Stimulated activated CD8-positive, alpha-beta memory T cell treated with anti-CD3 and anti-CD28 coated beads, Interleukin-7, amount 100 ng/mL, for 24 hours (primary cell): ENCODE results near the gene CYGB.
"Not testable (repeated sequence)": the region's sequence is repeated elsewhere in the genome, so short reads cannot be mapped to it uniquely, and the experiment has no call there.

Experiments
- DNase-seq: peaks from one replicate; pipeline ENCODE4 v3.0.0-alpha.2; 2020; ENCODE audit warnings: low read depth

CYGB gene

GRCh38 chr17:76523084-76524037 lies 14.1 kb downstream of the CYGB start:
- DNase-seq, result peak; percentile 65

GRCh38 chr17:76521683-76522082 lies 15.8 kb downstream of the CYGB start:
- DNase-seq, result not testable (repeated sequence)

GRCh38 chr17:76521262-76521661 lies 16.2 kb downstream of the CYGB start:
- no peak for DNase-seq

- no peak for DNase-seq
Observed at GRCh38 chr17:76519048-76519966, 18.2 kb downstream of the CYGB start.

- no peak for DNase-seq
Observed at GRCh38 chr17:76517638-76518038, 19.9 kb downstream of the CYGB start.

- DNase-seq, result peak; percentile 57
Observed at GRCh38 chr17:76515274-76515949, 22.1 kb downstream of the CYGB start.

DNA sequence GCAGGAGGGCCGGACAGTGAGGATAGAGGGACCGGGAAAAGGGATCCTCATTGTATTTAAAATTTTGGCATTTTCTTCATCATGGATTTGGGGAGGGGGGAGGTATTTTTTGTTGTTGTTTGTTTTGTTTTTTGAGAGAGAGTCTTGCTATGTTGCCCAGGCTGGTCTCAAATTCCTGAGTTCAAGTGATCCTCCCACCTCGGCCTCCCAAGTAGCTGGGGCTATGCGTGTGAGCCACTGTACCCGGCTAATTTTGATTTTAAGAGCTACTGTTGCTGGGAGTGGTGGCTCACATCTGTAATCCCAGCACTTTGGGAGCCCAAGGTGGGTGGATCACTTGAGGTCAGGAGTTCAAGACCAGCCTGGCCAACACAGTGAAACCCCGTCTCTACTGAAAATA lies 23.2 kb downstream of the CYGB start:
- not testable (repeated sequence) for DNase-seq

- DNase-seq, result no peak
Observed at GRCh38 chr17:76513306-76513692, 24.2 kb downstream of the CYGB start.

DNA sequence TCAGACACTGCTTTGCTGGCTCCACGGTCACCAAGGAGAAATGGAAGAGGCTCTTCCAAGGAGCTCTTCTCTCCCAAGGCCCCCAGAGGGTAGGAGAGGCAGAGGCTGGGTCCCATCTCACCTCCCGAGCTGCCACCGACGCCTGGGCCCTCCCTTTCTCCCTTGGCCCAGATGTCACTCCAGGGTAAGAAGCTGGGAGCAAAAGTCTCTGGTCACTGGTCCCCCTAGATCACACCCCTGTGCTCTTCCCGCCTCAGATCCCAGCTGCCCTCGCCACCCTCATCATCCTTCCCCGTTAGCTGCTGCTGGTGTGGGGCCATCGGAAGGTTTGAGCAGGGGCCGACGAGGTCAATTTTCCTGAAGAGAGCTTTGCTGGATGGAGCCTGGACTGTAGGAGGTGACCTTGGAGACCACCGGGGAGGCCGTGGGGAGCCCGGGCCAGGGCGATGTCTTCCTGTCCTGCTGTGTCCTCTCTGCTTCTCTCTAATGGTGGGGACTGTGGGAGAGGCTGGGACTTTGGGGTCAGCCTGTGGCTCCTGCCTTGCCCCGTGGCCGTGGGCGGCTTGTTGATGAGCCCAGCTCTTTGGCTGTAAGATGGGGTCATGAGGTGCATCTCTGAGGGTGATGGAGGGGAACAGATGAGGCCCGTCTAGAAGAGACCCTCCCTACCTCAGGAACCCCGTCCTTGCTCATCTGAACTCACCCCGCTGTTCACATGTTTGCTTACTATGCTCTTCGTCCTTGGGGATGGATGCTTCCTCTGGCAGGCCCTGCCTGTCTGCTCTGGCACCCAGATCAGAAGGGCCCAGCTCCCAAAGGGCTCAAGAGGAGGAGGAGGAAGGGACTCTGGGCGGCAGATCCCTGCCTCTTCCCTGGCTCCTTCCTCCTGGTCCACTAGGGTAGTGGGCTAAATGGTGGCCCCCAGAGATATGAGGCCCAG lies 24.9 kb downstream of the CYGB start:
- no peak for DNase-seq

DNA sequence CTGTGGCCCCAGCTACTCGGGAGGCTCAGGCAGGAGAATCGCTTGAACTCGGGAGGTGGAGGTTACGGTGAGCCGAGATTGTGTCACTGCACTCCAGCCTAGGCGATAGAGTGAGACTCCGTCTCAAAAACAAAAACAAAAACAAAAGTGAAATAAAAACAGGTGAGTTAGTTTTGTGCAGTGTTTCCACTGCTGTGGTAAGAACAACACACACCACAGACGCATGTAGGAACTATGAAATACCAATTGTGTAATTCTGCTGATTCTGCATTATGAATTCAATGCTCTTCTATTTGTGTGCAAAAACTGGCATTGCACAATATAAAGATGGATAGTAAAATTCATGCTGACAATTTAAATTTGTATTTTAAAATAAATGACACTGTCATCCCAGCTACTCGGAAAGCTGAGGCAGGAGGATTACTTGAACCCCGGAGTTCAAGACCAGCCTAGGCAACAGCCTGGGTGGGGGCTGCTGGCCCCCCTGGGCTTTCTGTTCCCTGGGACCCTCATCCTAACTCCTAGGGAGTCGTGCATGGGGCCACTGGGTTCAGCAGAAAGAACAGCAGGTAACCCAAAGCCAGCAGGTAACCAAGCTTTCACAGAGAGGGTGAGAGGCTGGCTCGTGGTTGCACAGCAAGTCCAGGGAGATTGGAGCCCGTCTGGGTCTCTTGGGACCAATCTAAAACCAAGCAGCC lies 25.7 kb downstream of the CYGB start:
- no peak for DNase-seq

- no peak for DNase-seq
Observed at GRCh38 chr17:76510831-76511244, 26.7 kb downstream of the CYGB start.

GRCh38 chr17:76508472-76509063 lies 28.9 kb downstream of the CYGB start:
- DNase-seq, result not testable (repeated sequence)

DNA sequence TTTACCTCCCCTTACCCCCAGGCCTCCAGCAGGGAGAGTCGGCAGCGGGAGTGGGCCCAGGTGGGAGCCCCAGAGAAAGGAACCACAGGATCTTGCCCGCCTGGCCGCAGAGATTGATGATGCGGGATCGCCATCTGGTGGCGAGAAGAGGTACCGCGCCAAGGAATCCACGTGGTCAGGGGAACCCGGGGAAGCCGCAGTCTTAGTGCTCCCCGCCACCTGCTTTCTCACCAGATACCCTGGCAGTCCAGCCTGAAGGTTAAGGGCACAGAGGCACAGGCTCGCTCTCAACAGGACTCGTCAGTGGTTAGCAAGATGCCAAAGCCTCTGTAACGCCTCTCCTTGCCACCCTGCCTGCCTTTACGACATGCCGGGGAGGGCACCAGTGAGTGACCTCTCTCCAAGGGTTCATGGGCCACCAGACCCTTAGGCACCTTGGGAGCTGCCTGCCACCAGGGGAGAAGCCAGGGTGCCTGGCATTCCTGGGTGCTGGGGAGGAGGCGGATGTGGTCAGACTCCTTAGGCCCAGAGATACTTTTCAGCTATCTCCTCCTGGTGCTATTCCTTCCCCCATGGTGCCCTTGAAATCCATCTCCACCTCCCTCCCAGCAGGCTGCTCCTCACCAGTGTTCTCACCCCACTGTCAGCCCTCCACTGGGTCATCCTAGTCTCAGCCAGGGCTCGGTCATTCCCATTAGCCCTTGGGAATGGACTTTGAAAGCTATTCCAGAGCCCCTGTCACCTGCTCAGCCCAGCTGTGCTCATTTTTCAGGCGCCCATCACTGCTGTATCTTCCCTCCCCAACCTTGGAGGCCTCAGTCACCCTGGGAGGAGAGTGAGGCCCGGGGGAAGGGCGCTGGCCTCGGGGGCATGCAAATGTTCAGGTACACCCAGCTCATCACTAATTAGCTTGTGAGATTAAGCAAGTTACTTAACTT lies 30.8 kb downstream of the CYGB start:
- peak; percentile 78 for DNase-seq

- no peak for DNase-seq
Observed at GRCh38 chr17:76504117-76504516, 33.4 kb downstream of the CYGB start.

DNA sequence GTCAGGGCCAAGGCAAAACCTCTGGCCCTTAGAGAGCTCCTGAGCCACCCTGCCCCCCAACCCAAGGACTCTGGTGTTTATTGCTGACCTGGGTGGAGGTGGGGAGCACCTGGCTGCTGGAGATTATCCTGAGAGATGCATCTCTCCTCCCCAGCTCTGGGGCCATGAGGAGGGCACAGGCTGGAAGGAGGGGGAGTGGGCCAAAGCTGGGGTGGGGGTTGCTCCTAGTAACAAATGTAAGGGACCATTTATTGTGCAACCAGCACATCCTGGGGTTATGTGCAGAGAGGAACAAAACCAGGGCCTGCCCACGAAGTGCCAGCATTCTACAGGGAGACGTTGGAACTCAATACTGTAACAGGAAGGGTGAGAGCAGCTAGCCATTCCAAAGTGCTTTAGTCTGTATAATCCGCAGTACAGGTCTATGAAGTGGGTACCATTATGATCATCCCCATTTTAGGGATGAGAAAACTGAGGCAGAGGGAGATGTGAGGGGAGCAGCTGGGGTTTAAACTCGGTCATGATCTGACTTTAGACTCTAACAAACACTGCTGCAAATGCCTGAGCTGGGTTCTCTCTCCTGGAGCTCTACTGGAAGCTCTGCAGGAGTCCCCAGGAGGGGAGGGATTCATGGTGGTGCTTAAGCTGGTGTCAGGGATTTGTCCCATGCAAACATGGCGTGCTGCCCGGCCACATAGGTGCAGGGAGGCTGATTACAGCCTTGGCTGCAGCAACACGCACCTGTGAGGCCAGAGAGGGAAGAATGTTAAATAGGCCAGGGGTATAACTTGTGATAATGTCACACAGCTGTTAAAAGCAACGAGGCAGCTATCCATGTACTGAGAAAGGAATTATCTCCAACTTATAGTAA lies 34.9 kb downstream of the CYGB start:
- no peak for DNase-seq

GRCh38 chr17:76501827-76502307 lies 35.6 kb downstream of the CYGB start:
- DNase-seq, result no peak

- DNase-seq, result peak; percentile 91
Observed at GRCh38 chr17:76501018-76501826, 36.3 kb downstream of the CYGB start, which contains the start of gene RHBDF2. RHBDF2 (minus strand) TSS chr17:76501423; CDS start chr17:76481524, 19,899 bp downstream.
